Measurements from ENCODE around the gene PEAK3. TPM values are rescaled to one million over a fixed set of nuclear protein-coding genes. Genes with fewer than 3 reads are reported as not detected.

Gene PEAK3
- total and polyA plus RNA-seq, 2 donors (not counting 1 experiment from before 2014, with no cell fraction given), result 0.18 to 0.71 TPM

GRCh38 chr19:2306281-2306806 is 24.4 kb upstream of the PEAK3 start:
- DNase-seq (no peak), ATAC-seq (ENCODE audit: low read depth) (no peak)
- intact Hi-C loops (cut with micrococcal nuclease), result no loop called here
- no peak overlapping the region for H3K27ac ChIP-seq (ENCODE audit: low read length in 2 of 2)
- H3K4me1 ChIP-seq (ENCODE audit: control insufficient read depth in 2 of 2, insufficient read depth in 2 of 2, low read length in 2 of 2), result peaks cover 42 to 50% of the 10 kb centered on the region in 2 donors
- H3K4me3 Mint-ChIP-seq, result peak overlapping the region; percentile 62
- peaks cover 0 to 20% (median 0%) of the 10 kb centered on the region in 3 donors for H3K9me3 ChIP-seq (ENCODE audit: control extremely low read depth in 1 of 3, control insufficient read depth in 2 of 3, insufficient read depth in 1 of 3, low read length in 2 of 3)
- H3K27me3 ChIP-seq (replicated peaks in 1 of 4; ENCODE audit: control extremely low read depth in 1 of 4, control insufficient read depth in 3 of 4, insufficient read depth in 4 of 4, low read length in 3 of 4), result peaks cover 0 to 43% (median 16%) of the 10 kb centered on the region in 4 experiments
- no peak overlapping the region for H3K4me3 ChIP-seq (ENCODE audit: control extremely low read depth in 1 of 5, extremely low read depth in 1 of 5, insufficient read depth in 1 of 5, low read depth in 2 of 5, low read length in 4 of 5)
- H4K20me1 ChIP-seq (ENCODE audit: control insufficient read depth, insufficient read depth, low read length, poor library complexity, severe bottlenecking), result no peaks in the 10 kb centered on the region
- H2AFZ ChIP-seq (ENCODE audit: insufficient read depth, low read depth, low read length, poor library complexity, severe bottlenecking), result no peak overlapping the region
- TF ChIP-seq EZH2 (IDR thresholded peaks at IDR 0.05; ENCODE audit: borderline replicate concordance, insufficient read depth, low read depth, low read length, poor library complexity, severe bottlenecking) (no peak), CTCF (IDR thresholded peaks at IDR 0.05) (no peak)
- WGBS (ENCODE audit: insufficient coverage), result 72% methylated on average over 13 of the region's 19 CpGs
- H3K9ac ChIP-seq (ENCODE audit: low read length), result no peak overlapping the region
- H3K9me3 Mint-ChIP-seq (ENCODE audit: insufficient read depth), result peaks cover 2% of the 10 kb centered on the region
- H3K27me3 Mint-ChIP-seq, result peaks cover 12% of the 10 kb centered on the region
- ChIA-PET CTCF (interaction anchor here (0.6 to 1.2 kb wide), 3 partner anchors 8 to 83 kb away, joined by 3 to 4 read pairs (median 3); no protein-coding TSS in a partner anchor), POLR2A (interaction anchor here (0.6 to 3.8 kb wide), 8 partner anchors 11 to 604 kb away, joined by 3 to 14 read pairs (median 5); no protein-coding TSS in a partner anchor)
- no peaks in the 10 kb centered on the region for H3K36me3 ChIP-seq (replicated peaks in 1 of 2; ENCODE audit: control extremely low read depth in 1 of 2, control insufficient read depth in 1 of 2, extremely low read depth in 1 of 2, insufficient read depth in 2 of 2, low read length in 1 of 2)
- H3K4me1 Mint-ChIP-seq, result peaks cover 41% of the 10 kb centered on the region
- H3K27ac Mint-ChIP-seq, result no peak overlapping the region
- H3K4me2 ChIP-seq (replicated peaks; ENCODE audit: low read depth, low read length, poor library complexity, severe bottlenecking), result no peak overlapping the region
- H3K79me2 ChIP-seq (ENCODE audit: control insufficient read depth, insufficient read depth, low read length), result peaks cover 32% of the 10 kb centered on the region

Data from B cell (primary cell).